Activated CD4-positive, alpha-beta T cell treated with anti-CD3 and anti-CD28 coated beads for 4 hours (primary cell): ENCODE results near the gene ERMARD.

Experiments
- DNase-seq, 2 donors: peaks; one replicate each; pipeline ENCODE4 v3.0.0-alpha.2; 2020

Gene ERMARD

DNA sequence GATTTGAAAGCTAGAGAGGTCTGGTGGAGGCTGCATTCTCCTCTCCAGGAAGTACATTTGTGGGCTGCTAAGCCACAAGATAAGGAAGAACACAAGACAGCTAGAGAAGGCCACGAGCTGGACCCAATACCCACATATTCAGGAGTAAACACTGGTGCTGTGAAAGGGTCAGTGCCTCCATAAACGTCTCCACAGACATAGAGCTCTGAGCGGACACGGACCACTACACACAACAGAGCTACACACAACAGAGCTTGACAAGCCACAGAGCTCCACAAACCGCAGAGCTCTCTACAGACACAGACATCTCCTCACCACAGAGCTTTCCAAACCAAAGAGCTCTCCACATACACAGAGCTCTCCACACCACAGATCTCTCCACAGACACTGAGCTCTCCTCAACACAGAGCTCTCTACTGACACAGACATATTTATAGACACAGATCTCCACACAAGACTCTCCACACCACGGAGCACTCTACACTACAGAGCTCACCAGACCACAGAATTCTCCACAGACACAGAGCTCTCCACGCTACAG, 51.9 kb downstream of the ERMARD start:
- DNase-seq, result no peak

- no peak for DNase-seq
Observed at GRCh38 chr6:169803816-169804340, 52.5 kb downstream of the ERMARD start.

GRCh38 chr6:169804427-169804826, 53.0 kb downstream of the ERMARD start:
- no peak for DNase-seq

- no peak for DNase-seq
Observed at GRCh38 chr6:169805242-169805838, 53.9 kb downstream of the ERMARD start.

DNA sequence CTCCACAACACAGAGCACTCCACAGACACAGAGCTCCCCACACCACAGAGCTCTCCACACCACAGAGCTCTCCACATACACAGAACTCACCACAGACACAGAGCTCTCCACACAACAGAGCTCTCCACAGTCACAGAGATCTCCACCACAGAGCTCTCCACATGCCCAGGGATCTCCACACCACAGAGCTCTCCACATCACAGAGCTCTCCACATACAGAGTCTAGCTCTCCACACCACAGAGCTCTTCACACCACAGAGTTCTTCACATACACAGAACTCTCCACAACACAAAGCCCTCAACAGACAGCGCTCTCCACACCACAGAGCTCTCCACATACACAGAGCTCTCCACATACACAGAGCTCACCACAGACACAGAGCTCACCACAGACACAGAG, 55.3 kb downstream of the ERMARD start:
- DNase-seq, result no peak

- DNase-seq, result no peak
Observed at GRCh38 chr6:169807229-169807628, 55.8 kb downstream of the ERMARD start.

DNA sequence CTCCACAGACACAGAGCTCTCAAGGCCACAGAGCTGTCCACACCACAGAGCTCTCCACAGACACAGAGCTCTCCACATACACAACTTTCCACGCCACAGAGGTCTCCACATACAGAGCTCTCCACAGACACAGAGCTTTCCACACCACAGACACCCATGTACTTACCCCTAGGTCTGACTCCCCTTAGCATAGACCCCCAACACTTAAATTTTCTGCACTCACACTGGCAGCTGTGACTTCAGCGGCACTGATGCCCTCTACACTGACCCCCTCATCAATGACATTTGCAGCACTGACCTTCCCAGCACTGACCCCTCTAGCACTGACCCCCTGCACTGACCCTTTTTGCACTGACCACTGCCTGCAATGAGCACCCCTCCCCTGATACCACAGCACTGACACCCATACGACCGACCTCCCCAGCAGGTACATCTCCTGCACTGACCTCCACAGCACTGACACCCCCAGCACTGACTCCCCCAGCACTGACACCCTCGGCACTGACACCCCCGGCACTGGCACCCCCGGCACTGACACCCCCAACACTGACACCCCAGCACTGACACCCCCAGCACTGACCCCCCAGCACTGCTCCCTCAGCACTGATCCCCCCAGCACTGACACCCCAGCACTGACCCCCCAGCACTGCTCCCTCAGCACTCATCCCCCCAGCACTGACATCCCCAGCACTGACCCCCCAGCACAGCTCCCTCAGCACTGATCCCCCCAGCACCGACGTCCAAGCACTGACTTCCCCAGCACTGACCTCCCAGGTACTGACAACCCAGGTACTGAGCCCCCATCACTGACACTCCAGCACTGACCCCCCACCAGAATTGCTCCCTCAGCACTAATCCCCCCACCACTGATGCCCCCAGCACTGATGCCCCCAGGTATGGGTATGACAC, 56.5 kb downstream of the ERMARD start:
- DNase-seq, result no peak

DNA sequence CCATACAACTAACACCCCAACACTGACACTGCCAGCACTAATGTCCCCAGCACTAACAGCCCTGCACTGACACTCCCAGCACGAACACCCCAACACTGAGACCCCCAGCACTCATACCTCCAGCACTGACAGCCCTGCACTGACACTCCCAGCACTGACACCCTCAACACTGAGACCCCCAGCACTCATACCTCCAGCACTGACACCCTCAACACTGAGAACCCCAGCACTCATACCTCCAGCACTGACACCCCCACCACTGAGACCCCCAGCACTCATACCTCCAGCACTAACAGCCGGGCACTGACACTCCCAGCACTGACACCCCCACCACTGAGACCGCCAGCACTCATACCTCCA, 57.2 kb downstream of the ERMARD start:
- no peak for DNase-seq

DNA sequence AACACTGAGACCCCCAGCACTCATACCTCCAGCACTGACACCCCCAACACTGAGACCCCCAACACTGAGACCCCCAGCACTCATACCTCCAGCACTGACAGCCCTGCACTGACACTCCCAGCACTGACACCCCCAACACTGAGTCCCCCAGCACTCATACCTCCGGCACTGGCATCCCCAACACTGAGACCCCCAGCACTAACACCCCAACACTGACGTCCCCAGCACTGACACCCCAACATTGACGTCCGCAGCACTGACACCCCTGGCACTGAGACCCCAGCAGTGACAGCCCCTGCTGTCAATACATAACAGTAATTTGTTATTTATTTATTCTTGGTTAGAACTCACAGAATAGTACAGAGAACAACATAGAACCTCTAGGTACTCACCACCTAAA, 58.0 kb downstream of the ERMARD start:
- no peak for DNase-seq

DNA sequence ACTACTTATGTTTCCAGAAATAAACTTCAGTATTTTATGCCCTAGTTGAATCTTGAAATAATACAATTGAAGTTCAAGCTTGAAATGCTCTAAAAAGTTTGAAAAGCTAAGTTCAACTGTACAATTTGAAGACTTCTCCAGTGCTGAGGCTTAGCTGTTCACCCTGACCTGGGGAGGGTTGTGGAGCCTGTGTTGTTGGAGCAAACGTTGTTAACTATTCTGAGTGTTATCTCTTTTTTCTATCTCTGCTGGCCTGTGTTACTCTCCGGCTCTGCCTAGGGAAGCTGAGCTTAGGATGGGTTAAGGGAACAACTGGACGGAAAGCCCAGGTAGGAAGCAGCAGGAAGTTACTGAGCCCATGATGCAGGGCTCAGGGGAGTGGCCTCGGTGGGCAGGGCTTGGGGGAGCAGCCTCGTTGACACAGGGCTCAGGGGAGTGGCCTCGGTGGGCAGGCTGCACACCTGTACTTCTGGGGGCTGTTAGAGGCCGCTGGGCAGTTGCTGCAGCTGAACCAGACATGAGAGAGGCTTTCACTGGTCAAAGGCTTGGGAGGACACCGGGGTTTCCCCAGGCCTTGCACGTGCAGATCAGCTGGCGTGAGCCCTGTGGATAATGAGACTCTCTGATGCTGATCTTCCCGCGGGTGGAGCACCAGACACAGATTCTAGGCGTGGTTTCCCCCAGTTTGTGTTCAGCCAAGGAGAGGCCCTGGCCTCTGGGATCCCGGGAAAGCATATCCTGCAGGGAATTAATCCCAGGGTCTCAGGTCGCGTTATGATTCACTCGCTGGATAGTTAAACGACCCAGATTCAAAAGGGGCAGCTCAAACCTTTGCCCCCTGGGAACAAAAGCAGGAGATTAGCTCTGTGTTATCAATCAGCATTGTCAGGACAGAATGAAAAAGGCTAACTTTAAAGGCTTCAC, 58.9 kb downstream of the ERMARD start:
- DNase-seq, result no peak

DNA sequence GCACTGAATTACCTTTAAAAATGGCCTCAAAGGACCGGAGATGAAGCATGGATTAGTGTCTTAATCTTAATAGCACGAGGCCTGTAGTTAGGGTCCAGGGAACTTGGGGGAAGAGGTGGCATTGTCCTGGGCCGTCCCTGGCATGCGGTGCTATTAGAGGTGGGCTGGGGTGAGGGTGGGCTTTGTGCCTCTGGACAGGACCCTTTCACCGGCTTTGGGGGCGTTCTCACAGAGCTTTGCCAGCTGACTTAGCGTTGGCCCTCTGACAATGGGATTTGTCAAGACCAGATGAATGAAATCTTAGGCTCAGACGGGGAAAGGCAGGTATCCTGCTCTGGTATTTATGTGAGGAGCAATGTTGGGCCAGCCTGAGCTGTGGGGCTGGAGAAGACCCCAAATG, 59.6 kb downstream of the ERMARD start:
- DNase-seq, result no peak

GRCh38 chr6:169811521-169812256, 60.3 kb downstream of the ERMARD start:
- DNase-seq, result no peak

DNA sequence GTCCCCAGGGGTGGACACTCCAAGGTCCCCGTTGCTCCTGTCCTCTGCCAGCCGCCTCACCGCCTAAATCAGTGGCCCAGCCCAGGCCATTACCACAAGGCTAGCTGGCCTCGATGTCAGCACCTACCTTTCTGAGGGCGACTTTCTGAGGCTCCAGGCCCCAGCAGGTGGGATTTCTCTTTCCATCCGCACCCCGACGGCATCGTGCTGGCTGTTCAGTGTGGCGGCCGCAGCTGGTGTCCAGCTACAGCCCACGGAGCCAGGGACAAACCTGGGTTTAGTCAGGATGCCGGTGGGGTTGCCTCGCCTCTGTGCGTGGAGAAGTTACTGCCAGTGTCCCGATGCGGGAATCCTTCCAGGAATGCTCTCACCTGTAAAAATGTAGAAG, 60.8 kb downstream of the ERMARD start:
- no peak for DNase-seq

GRCh38 chr6:169813969-169814368, 62.5 kb downstream of the ERMARD start:
- DNase-seq, result no peak

GRCh38 chr6:169816054-169816453, 64.6 kb downstream of the ERMARD start:
- DNase-seq, result no peak

GRCh38 chr6:169816975-169817374, 65.6 kb downstream of the ERMARD start:
- no peak for DNase-seq

- DNase-seq, result no peak
Observed at GRCh38 chr6:169820358-169820757, 68.9 kb downstream of the ERMARD start.

- DNase-seq, result no peak
Observed at GRCh38 chr6:169824021-169824420, 72.6 kb downstream of the ERMARD start.

- DNase-seq, result no peak
Observed at GRCh38 chr6:169824848-169825557, 73.6 kb downstream of the ERMARD start.

DNA sequence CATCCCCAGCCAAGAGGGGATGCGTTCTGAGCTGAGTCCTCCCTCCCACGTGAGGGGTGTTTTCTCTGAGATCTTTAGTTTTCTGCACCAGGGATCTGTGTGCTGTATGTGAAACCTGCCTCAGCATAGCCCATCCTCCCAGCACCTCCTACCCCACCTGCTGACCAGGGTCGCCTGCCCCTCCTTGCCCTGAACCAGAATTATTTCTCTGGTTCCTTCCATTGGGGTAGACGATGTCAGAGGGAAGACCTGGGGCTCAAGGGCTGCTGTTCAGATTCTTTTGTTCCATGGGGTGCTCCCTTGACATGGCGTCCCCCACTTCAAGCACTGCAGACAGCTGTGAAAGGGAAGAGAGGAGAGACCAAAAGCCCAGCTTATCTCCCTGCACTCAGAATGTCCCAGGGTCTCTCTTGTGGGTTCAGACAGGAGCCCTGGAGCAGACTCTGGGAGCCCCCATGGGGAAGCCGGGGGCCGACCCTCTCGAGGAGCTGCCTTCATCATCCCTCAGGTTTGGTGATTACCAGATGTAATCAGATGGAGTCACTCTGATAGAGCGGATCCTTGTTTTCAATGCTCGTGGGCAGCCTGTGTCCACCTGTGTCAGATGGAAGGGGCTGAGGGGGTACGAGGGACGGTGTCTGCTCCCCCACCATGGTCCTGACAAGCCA, 74.3 kb downstream of the ERMARD start:
- DNase-seq, result no peak

DNA sequence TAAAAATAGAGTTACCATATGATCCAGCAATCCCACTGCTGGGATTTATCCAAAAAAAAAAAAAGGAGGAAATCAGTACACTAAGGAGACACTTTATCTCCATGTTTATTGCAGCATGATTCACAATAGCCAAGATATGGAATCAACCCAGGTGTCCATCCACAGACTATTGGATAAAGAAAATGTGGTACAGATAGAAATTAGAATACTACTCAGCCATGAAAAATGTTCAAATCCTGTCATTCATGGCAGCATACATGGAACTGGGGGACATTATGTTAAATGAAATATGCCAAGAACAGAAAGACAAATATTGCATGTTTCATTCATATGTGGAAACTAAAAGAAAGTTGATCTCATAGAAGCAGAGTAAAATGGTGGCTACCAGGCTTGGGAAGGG, 75.3 kb downstream of the ERMARD start:
- DNase-seq, result no peak
